Right lobe of liver (tissue), 4 donors: ENCODE data around the gene SLC25A17.

Experiments used
- POLR2A ChIP-seq: fragments of 450-650 bp; IDR thresholded peaks from one replicate; pipeline ENCODE4 v1.6.1; 2017; ENCODE audit warnings: antibody characterized with exemption, mild to moderate bottlenecking
- TF ChIP-seq, protein P1 (sequence below), 4 donors: fragments of 200-600 bp in 3 of 4; fragments of 450-650 bp in 1 of 4; IDR thresholded peaks; one replicate each; pipeline versions ENCODE4 v1.5.1 to v1.8.0; 2016 to 2022; ENCODE audit warnings: antibody characterized with exemption in 4 of 4, mild to moderate bottlenecking in 2 of 4
- donor health status: DM: no; HTN: no; CAD: no.
- donor health status: DM: no; HTN: no; CAD: no.
- donor health status: DM: no; HTN: yes; CAD: no.

DNA sequence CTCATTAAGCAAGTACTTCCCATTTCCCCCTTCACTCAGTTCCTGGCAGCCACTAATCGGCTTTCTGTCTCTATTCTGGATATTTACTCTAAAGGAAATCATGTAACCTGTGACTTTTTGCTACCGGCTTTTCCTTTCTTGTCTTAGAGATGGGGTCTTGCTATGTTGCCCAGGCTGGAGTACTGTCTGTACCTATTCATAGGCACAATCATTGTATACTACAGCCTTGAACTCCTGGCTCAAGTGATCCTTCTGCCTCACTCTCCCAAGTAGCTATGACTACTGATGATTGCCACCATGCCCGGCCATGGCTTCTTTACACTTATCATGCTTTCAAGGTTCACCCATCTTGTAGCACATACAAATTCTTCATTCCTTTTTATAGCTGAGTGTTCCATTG, 12.4 kb downstream of the SLC25A17 start:
- TF ChIP-seq, protein P1, sequence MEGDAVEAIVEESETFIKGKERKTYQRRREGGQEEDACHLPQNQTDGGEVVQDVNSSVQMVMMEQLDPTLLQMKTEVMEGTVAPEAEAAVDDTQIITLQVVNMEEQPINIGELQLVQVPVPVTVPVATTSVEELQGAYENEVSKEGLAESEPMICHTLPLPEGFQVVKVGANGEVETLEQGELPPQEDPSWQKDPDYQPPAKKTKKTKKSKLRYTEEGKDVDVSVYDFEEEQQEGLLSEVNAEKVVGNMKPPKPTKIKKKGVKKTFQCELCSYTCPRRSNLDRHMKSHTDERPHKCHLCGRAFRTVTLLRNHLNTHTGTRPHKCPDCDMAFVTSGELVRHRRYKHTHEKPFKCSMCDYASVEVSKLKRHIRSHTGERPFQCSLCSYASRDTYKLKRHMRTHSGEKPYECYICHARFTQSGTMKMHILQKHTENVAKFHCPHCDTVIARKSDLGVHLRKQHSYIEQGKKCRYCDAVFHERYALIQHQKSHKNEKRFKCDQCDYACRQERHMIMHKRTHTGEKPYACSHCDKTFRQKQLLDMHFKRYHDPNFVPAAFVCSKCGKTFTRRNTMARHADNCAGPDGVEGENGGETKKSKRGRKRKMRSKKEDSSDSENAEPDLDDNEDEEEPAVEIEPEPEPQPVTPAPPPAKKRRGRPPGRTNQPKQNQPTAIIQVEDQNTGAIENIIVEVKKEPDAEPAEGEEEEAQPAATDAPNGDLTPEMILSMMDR (IDR thresholded peaks at IDR 0.05), result no peak
- no peak for TF ChIP-seq POLR2A
